Measurements from ENCODE around the gene MAOA.
A peak's percentile ranks its signal among the peaks of the same experiment; 100 is the strongest.
"Not testable (repeated sequence)": the region's sequence is repeated elsewhere in the genome, so short reads cannot be mapped to it uniquely, and the experiment has no call there.

MAOA gene

DNA sequence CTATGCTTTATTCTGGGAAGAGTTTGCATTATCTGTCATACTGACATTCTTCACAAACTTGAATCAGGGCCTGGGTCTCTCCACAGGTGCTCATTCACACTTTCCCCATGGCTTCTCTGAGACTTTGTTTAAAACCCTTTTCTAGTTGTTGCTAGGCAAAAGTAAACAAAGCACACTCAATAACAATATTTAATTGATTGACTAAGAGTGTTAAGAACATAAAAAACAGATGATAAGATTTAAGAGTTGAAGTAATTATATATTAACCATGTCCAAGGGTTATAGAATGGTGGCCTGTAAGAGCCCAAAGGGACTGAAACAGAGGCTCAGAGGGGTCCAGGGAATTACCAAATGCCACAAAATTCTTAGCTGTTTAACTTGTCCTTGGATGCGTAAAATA is 7.1 kb downstream of the MAOA start:
- DNase-seq (ENCODE audit: low read depth), result no peak

DNA sequence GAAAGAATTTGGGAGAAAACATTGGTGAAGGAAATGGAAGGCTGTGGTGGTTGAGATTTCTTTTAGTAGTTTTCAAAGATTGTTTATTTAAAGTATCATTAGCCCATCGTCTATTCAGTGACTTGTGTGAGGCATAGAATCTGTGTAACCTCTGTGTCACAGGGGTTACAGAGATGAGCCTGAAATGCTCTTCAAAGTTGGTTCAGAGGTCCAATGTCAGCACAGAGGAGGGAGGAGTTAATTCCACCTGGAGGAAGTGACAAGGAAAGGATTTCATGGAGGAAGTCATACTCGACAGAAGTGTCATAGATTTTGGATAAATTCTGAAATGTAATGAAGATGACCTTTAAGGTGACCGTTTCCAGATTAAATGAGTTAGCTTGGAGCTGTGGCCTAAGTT is 8.2 kb downstream of the MAOA start:
- no peak for DNase-seq (ENCODE audit: low read depth)

DNA sequence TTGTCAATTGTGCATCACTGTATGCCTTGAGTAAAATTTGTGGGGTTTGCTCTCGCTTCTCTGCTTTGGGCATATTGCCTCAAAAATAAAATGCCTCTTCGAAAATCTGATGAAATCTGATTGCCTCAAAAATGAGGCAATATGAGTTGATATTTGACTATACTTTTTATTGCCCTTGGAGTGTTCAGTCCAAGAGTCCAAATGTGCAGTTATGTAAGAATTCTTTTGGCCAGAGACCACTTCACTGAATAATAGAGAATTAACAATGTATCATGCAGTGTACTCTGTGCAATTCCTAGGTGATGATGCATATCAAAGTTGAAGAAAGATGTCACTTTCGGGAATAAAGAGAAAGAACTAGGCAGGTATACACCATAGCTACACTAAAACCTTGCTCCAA is 8.6 kb downstream of the MAOA start:
- DNase-seq (ENCODE audit: low read depth), result no peak

DNA sequence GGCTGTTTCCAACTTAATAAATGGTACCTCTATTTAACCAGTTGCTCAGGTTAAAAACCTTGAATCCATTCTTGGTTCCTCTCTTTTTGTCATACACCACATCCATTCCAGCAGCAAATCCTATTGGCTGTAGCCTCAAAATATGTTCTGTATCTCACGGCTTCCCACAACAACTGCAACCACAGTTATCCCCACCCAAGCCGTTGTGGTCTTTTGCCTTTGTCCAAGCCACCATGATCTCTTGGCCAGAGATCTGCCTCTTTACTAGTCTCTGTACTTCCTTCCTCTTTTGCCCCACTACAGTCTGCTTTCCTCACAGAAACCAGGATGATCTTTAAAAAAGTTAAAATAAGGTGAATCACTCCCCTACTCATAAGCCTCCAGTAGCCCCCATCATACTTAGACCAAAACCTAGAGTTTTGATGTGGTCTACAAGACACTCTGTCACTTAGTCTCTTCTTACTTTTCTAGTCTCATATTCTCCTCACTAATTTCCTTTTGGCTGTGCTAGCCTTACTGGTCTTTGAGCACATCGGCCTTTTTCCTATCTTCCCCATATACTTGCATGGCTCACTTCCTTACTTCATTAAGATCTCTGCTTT is 10.3 kb downstream of the MAOA start:
- DNase-seq (ENCODE audit: low read depth), result no peak

DNA sequence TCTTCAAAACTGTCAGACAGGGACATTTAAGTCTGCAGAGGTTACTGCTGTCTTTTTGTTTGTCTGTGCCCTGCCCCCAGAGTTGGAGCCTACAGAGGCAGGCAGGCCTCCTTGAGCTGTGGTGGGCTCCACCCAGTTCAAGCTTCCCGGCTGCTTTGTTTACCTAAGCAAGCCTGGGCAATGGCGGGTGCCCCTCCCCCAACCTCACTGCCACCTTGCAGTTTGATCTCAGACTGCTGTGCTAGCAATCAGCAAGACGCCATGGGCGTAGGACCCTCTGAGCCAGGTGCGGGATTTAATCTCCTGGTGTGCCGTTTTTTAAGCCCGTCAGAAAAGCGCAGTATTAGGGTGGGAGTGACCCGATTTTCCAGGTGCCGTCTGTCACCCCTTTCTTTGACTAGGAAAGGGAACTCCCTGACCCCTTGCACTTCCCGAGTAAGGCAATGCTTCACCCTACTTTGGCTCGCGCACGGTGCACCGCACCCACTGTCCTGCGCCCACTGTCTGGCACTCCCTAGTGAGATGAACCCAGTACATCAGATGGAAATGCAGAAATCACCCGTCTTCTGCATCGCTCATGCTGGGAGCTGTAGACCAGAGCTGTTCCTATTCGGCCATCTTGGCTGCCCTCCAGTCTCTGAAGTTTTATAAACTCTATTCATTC is 20.0 kb downstream of the MAOA start:
- DNase-seq (ENCODE audit: low read depth), result not testable (repeated sequence)

DNA sequence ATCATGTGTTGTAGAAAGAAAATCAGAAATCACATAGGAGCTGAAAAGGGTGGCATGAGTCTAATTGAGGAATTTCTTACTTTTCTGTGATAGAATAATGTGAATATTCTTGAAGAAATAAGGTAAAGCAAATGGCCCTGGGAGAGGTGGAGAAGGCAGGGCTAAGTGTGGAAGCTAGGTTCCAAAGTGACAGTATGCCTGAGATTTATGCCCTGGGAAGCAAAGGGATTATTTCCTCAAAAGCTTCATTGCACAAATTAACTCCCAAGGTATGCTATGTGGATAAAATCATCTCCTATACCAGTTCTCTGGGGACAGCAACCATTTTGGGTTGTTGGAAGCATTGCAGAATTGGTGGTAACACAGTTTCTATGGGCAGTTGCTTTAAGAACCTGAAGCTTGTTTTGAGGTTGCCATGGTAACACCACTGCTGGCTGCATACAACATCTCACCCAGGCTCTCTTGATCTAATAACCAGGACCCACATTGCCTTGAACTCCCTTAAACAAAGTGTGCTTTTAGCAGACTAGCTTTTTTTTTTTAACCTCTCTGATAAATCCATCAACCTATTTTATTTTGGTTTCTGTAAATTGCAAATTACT is 21.0 kb downstream of the MAOA start:
- DNase-seq (ENCODE audit: low read depth), result no peak

DNA sequence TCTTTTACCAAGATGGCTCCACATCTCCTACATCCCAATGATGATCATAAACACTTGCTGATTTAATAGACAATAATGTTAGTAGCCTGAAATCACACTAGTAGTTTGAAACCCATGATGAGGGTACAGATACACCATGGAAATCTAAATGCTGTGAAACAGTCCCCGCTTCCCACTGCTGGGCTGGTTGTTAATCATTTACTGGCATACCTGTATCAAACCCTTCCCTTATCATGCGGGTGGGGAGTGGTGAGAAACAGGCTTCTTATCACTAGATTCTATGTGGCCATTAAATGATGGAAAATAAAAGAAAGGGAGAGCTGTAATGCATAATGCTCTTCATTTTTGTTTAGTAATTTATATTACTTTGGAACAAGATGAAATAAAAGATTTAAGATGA is 21.9 kb downstream of the MAOA start:
- no peak for DNase-seq (ENCODE audit: low read depth)

DNA sequence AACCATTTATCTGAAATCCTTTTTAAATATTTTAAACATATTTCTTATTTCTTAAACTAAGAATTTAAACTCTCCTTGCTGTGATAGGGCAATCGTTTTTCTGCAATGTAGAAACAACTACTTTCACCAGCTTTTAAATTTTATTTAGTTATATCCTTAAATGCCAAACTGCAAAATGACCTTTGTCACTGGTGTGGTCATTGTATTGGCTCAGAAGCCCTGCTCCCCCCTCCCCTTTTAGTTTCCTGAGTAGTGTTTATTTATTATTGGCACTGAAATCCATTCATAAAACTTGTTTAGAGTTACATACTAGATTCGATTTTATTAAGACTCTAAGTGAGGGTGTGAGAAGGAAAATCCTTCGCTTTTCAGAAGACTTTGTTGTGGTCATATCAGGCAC is 23.0 kb downstream of the MAOA start:
- DNase-seq (ENCODE audit: low read depth), result no peak

DNA sequence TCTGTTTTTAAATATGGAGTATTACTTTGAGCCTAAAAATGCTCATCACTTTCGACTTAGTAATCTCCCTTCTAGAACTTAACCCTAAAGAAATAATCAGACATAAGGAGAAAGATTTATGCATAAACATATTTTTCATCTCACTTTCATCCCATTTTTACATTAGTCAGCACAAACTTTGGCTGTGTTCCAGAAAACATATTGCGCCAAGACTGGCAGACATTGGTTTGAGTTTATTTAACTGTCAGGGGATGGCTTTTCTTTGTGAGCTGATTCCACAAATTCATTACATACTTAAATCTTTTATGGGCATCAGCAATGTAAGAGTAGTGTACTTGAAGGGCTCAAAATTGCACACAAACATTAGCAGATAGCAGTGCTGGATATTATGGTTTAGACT is 23.7 kb downstream of the MAOA start:
- no peak for DNase-seq (ENCODE audit: low read depth)

DNA sequence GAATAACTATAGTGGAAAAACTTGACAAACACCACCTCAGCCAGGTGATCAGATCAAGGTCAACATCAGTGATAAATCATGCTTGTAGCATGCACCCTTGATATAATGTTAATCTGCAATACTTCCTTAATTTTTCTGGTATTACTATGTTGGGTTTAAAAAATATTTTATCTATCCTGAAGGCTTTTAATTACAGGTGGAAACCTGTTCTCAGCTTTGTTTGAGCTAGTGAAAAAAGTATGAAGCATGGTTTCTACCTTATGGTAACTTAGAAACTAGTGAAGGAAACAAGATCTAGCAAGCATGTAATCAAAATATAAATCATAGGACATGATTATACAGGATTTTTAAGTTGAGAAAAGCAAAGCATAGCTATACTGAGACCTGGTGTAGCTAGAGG is 26.6 kb downstream of the MAOA start:
- DNase-seq (ENCODE audit: low read depth), result no peak

DNA sequence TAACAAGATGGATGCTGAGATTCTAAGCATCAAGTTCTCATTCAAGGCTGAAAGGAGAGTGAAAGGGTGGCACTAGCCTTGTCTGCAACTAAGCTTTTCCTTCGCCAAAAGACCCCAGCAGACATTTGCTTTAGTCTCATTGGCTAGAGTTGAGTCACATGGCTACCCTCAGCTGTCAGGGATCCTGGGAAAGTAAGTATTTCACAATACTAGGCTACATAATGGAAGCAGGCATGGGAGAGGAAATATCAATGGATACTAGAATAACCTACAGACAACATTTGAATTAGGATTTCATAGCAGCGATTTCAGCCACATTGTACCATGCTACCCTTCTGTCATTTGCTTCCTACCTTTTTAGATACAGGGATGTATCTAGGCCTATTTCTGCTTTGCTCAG is 29.1 kb downstream of the MAOA start:
- no peak for DNase-seq (ENCODE audit: low read depth)

DNA sequence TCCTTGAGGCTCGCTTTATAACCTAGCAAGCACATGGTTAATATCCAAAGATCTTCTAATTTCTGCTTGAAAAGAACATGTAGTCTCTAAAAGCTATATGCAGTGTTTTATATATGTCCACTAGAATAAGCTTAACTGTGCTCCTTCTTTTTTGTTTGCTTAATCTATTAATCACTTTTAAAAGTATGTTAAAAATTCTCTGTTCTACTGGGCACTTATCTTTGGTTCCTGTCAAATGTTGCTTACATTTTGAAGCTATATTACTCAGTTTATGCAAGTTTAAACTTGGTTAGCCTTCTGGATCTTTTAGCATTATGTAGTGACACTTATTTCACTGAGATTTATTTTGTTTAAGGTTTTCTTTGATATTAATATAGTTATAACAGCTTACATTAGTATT is 32.5 kb downstream of the MAOA start:
- no peak for DNase-seq (ENCODE audit: low read depth)

DNA sequence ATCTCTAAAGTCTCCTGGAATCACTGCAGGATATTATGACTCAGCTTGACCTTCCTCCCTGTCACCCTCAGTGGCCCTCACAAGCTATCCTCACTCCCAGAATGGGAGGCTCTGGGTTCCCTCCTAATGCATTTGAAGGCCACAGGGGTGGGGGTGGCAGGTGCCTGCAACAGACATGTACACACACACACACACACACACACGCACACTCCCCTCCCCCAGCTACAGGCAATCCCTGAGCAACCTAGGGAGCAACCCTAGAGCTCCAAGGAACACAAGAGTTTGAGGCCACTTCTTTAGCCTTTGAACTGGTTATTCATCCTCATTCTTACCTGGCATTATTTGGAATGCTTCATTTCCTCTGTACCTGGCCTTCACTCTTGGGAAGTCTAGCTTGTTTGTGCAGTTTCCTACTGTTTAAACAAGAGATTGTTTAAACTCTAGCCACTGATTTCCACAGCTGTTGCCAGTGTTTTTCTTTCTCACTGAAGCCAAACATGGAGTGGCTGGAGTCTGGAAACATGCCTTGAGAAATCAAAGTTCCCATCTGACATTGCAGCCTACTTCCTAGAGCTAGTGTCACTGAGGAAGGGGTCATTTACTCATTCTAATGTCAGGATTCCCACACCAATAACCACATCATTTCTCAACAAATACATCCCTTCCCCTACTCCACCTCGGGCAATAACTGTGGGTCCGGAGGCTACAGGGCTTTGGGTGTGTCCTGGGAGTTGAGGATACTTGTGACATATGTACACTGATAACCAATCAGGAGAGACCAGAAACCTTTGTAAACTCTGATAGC is 37.7 kb downstream of the MAOA start:
- peak; percentile 10 for DNase-seq (ENCODE audit: low read depth)

DNA sequence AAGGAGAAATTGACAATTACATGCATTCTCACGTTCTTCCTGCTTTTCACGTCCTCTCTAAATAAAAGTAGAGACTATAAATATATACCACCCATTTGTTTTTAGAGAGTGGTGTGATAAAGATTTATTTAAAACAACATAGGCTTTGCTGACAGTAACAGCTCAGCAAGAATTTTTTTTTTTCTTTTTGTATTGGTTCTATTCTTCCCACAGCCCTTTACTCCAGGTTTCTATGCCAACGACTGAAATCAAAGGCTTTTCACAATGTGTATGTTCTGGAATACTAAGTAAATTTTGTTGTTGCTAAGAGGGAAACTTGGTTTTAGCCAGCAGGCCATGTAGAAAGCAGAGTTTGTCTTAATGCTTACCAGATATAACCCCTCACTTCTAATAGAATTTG is 43.4 kb downstream of the MAOA start:
- no peak for DNase-seq (ENCODE audit: low read depth)

DNA sequence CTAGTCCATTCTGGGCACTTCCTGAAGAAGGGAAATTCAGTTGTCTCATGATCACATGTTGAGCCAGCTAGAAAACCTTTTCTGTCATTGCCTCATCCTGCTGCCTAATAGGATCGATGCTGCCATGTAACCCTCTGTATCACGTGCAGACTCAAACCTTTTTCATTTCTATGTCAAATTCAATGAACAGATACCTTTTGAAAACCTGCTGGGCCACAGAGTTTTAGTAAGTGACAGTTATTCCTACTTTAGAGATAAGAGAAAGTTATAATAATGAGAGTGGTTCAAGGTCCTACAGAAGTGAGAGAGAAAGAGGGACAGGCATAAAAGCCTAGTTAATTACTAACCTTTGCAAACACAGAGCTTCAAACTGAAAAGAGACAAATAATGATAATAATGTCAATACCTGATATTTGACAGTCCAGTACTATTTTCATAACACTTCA is 46.0 kb downstream of the MAOA start:
- DNase-seq (ENCODE audit: low read depth), result no peak

DNA sequence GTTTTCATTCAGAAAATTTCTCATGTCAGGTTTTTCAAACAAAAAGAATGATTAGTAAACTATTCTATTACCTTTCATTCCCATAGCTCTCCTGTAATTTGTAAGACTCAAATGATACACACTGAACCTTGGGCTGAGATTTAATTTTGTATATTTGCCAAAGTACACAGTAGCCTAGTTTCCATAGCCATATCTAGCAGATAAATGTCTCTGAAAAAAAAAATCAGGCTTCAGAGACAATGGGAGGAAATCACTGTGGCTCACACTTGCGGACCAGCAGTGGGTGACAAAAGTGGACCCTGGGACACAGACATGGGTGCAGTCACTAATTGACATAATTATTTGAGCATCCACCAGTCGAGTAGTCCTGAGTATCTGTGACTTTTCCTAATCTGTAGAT is 46.6 kb downstream of the MAOA start:
- DNase-seq (ENCODE audit: low read depth), result no peak

DNA sequence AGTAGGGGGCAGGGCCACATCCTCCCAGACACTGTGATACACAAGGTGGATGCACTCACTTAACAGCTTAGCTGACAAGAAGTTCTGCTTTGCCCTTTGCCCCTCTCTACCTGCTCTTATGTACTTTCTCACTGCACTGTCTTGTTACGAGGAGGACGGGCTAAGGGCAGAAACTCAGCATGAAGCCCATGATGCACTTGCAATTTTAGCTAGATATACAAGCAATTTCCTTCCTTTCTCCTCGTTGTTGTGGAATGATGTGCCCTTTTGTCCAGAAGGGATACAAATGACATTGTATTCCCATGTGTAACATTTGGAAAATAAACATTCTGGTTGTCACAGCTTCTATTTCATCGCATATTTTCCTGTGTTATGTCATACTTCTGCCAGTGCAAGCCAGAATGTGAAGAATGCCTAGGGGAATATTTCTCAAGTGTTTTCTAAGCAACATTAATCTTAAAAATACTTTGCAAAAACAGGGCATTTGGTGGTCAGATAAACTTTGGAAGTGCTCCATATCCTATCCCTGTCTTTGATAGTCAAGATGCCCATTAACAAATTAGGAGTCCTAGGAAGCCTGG is 47.2 kb downstream of the MAOA start:
- DNase-seq (ENCODE audit: low read depth), result peak; percentile 11

DNA sequence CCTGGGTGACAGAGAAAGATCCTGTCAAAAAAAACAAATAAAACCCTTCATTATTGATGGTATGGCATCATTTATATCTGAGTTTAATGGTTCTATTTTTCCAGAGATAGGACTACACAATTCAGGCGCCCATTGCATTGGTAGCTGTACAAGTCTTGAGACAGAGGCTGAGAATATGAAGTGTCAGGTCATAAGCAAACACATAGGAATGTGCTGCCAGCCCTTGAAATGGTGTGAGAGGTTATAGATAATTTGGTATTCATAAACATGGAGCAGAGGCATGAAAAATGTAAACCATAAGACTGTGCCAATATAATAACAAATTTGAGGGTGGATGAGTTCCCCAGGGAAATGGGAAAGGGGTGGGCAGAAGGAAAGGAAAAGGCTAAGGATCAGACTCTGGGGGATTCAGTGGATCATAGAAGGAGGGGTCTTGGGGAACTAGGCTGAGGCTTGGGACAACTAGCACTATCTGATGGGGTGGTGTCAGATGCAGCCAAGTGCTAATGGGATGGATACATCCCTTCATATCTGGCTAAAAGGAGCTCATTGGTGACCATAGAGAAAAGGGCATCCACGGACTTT is 50.8 kb downstream of the MAOA start:
- no peak for DNase-seq (ENCODE audit: low read depth)

DNA sequence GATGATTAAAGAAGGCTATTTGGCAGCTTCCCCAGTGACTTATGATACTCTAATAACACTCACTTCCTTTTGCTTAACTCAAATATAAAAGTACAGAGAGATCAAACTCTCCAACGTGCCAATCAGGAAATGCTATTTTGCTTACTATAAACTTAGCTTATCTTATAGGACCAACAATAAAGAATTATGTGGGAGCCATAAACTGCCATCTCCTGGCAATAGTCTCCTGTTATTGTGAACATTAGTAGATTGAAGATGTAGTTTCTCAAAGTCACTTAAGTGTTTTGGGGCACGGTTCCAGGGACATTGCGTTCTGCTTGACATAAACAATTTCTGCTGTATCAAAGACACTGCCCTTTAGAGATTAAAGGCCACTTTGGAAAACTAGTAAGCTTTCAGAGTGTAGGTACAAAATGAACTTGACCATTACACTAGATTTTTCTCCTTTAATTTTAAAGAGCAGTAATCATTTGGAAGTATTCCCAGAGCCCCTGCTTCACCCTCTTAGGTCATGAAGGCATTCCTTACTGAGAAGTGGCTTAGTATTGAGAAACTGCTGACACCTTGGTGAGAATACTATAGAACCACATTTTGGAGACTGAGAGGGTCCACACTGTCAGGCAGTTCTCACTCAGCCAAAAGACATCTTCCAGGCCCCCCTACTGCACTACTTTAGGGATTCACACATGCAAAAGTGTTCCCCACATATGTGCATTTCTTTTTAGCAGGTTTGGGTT is 51.9 kb downstream of the MAOA start:
- no peak for DNase-seq (ENCODE audit: low read depth)

DNA sequence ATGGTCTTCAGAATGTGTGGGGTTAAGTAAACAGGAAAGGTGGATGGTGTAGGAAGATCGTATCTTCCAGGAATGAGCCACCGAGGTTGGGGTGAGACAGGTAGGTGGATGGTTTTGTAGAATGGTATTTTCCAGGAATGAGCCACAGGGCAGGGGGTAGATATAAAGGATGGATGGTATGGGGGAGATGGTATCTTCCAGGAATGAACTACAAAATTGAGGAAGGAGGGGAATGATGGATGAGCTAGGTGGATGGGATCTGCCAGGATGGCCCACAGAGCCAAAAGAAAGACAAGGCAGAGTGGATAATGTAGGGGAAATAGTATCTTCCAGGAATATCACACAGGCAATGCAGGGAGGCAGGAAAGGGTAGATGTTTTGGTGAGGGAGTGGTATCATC is 60.0 kb downstream of the MAOA start:
- no peak for DNase-seq (ENCODE audit: low read depth)

DNA sequence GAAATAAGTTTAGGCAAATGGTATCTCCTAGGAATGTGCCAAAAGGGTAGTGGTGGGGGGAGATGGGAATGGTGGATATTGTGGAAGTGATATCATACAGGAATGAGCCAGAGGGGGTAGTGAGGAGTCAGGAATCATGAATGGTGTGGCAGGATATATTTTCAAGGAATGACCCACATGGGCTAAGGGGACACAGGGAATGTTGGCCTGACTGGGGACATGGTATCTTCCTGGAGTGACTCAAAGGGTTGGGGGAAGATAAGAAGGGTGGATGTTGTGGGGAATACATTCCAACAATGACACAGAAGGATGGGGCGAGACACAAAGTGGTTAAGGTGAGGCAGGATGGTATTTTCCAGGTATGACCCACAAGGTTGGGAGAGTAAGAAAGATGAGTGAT is 60.6 kb downstream of the MAOA start:
- no peak for DNase-seq (ENCODE audit: low read depth)

DNA sequence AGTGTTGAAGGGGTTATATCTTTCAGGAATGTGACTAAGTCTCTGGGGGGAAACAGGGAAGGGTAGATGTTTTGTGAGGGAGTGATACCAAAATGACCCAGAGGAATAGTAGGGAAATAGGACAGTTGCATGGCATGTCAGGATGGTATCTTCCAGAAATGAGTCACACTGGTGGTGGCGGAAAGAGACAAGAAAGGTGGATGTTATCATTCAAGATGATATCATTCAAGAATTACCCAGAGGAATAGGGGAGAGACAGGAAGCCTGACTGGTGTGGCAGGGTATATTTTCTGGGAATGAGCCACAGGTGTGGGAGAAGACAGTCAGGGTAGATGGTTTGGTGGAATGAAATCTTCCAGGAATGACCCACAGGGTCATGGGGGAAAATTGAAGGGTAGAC is 61.1 kb downstream of the MAOA start:
- DNase-seq (ENCODE audit: low read depth), result no peak
